AG09309 (cell line): ENCODE data around the gene IGFL3.
A peak's percentile ranks its signal among the peaks of the same experiment; 100 is the strongest.

Source experiments
- DNase-seq: peaks from one replicate; pipeline ENCODE4 v3.0.0-alpha.2; 2010; ENCODE audit warnings: low read depth
- H3K4me3 ChIP-seq: 2 replicates; pipeline ENCODE4 v1.5.1; 2011; ENCODE audit warnings: mild to moderate bottlenecking, low read depth, low read length, moderate library complexity; ENCODE audit not compliant: control insufficient read depth
- TF ChIP-seq, protein P1 (sequence below): IDR thresholded peaks from 2 replicates; pipeline ENCODE4 v1.5.1; 2011; ENCODE audit warnings: mild to moderate bottlenecking, low read depth, low read length, inconsistent platforms; ENCODE audit not compliant: insufficient read depth, control insufficient read depth; ENCODE audit errors: missing control alignments

IGFL3 gene

DNA sequence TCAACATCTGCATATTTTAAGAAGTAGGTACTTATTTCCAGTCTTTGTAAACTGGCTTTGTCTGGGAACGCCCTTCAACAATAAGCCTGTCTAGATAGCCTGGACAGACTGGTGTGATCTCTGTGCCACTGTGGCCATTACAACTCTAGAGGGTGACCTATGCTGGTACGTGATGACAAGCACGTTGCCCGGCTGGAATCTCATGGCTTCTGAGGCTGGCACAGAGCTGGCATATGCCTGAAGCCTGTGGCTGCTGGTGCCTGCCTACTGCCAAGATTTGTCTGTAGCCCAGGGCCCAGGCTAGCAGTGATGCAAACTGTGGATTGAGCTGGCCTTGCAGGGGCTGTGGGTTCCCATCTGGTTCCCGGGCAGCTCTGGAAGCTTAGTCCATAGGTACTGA is 34.0 kb downstream of the IGFL3 start:
- TF ChIP-seq, protein P1, sequence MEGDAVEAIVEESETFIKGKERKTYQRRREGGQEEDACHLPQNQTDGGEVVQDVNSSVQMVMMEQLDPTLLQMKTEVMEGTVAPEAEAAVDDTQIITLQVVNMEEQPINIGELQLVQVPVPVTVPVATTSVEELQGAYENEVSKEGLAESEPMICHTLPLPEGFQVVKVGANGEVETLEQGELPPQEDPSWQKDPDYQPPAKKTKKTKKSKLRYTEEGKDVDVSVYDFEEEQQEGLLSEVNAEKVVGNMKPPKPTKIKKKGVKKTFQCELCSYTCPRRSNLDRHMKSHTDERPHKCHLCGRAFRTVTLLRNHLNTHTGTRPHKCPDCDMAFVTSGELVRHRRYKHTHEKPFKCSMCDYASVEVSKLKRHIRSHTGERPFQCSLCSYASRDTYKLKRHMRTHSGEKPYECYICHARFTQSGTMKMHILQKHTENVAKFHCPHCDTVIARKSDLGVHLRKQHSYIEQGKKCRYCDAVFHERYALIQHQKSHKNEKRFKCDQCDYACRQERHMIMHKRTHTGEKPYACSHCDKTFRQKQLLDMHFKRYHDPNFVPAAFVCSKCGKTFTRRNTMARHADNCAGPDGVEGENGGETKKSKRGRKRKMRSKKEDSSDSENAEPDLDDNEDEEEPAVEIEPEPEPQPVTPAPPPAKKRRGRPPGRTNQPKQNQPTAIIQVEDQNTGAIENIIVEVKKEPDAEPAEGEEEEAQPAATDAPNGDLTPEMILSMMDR: no peak
- H3K4me3 ChIP-seq: no peak overlapping the region
- DNase-seq: no peak

DNA sequence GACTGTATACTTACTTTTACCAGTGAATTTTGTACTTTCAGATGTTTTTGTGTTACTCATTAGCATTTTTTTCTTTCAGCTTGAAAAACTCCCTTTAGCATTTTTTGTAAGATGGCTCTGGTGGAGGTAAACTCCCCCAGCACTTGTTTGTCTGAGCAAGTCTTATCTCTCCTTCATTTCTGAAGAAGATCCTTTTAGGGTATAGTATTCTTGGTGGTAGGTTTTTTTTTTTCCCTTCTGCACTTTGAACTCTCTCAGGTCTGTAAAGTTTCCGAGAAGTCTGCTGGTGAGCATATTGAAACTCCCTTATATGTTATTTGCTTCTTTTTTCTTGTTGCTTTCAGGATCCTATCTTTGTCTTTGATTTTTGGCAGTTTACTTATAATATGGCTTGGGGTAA is 35.1 kb downstream of the IGFL3 start:
- no peak overlapping the region for H3K4me3 ChIP-seq
- TF ChIP-seq, protein P1: no peak
- no peak for DNase-seq

DNA sequence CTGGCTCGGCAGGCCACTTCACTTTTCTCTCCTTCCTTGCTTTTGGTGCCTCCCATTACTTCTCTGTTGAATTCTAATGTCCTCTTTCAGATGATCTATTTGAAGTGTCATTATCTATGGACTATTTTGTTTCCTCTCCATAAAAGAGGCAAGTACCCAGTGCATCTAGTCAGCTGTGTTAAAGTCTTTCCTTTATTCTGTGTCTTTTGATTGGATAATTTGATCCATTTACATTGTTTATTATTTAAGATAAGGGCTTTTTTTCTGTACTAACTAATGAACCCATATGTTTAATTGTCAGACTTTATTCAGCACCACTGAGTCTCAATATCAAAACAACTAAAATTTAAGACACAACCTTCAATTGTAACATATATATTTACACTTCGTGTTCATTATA is 36.4 kb downstream of the IGFL3 start:
- H3K4me3 ChIP-seq: no peak overlapping the region
- DNase-seq: no peak
- TF ChIP-seq, protein P1: no peak

DNA sequence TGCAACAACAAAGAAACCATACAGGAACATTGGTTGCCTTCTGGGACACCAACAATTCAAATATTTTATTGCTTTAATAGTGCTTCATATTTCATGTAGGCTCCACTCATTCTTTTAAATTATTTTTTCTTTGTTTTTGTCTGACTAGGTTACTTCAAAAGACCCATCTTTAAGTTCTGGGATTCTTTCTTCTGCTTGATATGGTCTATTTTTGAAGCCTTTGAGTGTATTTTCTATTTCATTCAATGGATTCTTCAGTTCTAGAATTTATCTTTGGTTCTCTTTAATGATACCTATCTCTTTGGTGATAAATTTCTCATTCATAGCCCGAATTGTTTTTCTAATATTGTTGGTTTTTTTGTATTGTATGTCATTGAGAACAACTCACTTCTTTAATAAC is 38.6 kb downstream of the IGFL3 start:
- H3K4me3 ChIP-seq: no peak overlapping the region
- DNase-seq: no peak
- TF ChIP-seq, protein P1: no peak

DNA sequence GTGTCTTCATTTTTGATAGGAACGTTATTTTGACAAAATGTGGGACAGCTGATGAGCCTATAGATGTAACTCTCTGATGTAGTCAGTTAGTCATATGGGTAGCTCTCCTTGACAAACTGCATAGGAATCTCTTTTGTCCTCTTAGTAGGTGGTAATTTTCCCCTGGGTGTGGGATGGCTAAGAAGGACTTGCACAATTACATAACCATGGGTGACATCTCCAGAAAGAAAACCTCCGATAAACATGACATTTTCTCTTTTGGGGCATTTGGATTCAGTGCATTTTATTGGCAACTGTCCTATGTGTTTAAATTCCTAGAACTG is 41.8 kb downstream of the IGFL3 start:
- no peak for DNase-seq
- TF ChIP-seq, protein P1: no peak
- no peak overlapping the region for H3K4me3 ChIP-seq

DNA sequence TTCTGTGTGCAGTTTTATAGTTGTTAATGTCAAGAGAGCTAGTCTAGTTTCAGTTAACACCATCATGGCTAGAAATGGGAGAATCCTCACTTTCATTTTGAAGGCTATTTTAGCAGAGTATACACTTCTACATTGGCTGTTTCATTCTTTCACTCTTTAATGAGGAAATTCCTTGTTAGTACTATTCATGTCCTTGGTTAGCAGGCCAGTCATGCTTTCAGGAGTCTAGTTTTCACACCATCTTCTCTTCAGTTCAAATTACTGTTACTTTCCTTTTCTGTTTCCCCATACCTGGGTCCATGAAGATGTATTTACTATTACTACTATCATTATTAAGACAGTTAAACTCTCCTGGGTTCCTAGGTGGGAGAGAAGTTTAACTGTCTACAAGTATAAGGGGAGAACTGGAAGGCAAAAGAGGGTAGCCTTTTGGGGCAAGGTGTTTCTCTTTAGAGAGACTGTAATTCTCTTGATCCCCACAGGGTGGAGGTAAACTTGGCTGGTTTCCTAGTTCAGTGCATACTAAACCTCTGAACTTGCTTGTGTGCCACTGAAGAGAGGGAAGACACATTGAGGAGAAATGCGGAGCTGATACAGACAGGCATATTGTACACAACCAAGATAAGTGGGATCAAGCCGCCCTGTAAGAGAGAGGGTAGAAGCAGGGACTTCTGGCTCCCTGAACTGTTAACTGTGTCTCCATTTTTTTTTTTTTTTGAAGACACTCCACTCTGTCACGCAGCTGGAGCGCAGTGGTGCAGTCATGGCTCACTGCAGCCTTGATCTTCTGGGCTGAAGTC is 42.4 kb downstream of the IGFL3 start:
- TF ChIP-seq, protein P1: peak; percentile 68
- no peak overlapping the region for H3K4me3 ChIP-seq
- no peak for DNase-seq
